Suprapubic skin (tissue), 3 donors: ENCODE results near the gene HMGN4.

ENCODE experiments used
- CTCF ChIP-seq, 2 donors: fragments of 200-600 bp in 1 of 2; fragments of 450-650 bp in 1 of 2; sonication (generic) in 1 of 2; IDR thresholded peaks; one replicate each; pipeline ENCODE4 v1.5.1; 2016 to 2019; ENCODE audit warnings: antibody characterized with exemption in 2 of 2, mild to moderate bottlenecking in 1 of 2, moderate library complexity in 1 of 2
- POLR2A ChIP-seq, 2 donors: fragments of 450-650 bp; IDR thresholded peaks; one replicate each; pipeline ENCODE4 v1.6.1; 2017; ENCODE audit warnings: antibody characterized with exemption in 2 of 2, mild to moderate bottlenecking in 2 of 2, moderate library complexity in 2 of 2

- TF ChIP-seq CTCF (IDR thresholded peaks at IDR 0.05): no peak
- no peak for TF ChIP-seq POLR2A (IDR thresholded peaks at IDR 0.05)
These were observed 50.8 kb downstream of the HMGN4 start for GRCh38 chr6:26588965-26589364.
